ENCODE measurements around the gene IFT20. TPM values are rescaled to one million over a fixed set of nuclear protein-coding genes. Genes with fewer than 3 reads are reported as not detected.
A peak's percentile ranks its signal among the peaks of the same experiment; 100 is the strongest.

Gene IFT20
- total and polyA plus RNA-seq, 12 donors: 8.5 to 38.2 (median 11.2) TPM

GRCh38 chr17:28346199-28346580 lies 10.9 kb upstream of the IFT20 start:
- H3K4me3 ChIP-seq: no peak overlapping the region
- H3K9me3 ChIP-seq: no peaks in the 10 kb centered on the region
- H3K4me1 ChIP-seq: peaks cover 15 to 56% (median 34%) of the 10 kb centered on the region in 9 donors
- WGBS, 2 donors: 75 to 85% methylated on average over 2 of the region's 2 CpGs
- ATAC-seq (no peak), DNase-seq (no peak)
- H3K36me3 ChIP-seq: peaks cover 8 to 100% (median 87%) of the 10 kb centered on the region in 9 donors
- TF ChIP-seq CTCF (IDR thresholded peaks at IDR 0.05): no peak
- H3K27ac ChIP-seq: peak overlapping the region in 9 of 10 donors; percentile 4 to 74 (median 34)
- intact Hi-C loops (cut with DNase I): no loop called here
- H3K27me3 ChIP-seq: no peaks in the 10 kb centered on the region

GRCh38 chr17:28345419-28346198 lies 10.3 kb upstream of the IFT20 start:
- DNase-seq: peak in 1 of 2 donors; percentile 57

GRCh38 chr17:28344435-28344901 lies 9.2 kb upstream of the IFT20 start:
- peaks cover 8 to 100% (median 88%) of the 10 kb centered on the region in 9 donors for H3K36me3 ChIP-seq
- H3K9me3 ChIP-seq: no peaks in the 10 kb centered on the region
- peak overlapping the region in 4 of 10 donors; percentile 11 to 74 (median 36) for H3K27ac ChIP-seq
- peak in 1 of 8 donors; percentile 1 for ATAC-seq
- intact Hi-C loops (cut with DNase I): no loop called here
- no peak overlapping the region for H3K4me3 ChIP-seq
- WGBS, 2 donors: 84 to 85% methylated on average over 19 of the region's 19 CpGs
- peaks cover 18 to 64% (median 44%) of the 10 kb centered on the region in 9 donors for H3K4me1 ChIP-seq
- no peak for DNase-seq
- TF ChIP-seq CTCF (IDR thresholded peaks at IDR 0.05): no peak
- no peaks in the 10 kb centered on the region for H3K27me3 ChIP-seq

More at GRCh38 chr17:28345419-28346198, 10.3 kb upstream of the IFT20 start:
- H3K4me1 ChIP-seq: peaks cover 15 to 58% (median 34%) of the 10 kb centered on the region in 9 donors
- peak in 7 of 8 donors; percentile 40 to 72 (median 59) for ATAC-seq
- H3K27ac ChIP-seq: peak overlapping the region in 8 of 10 donors; percentile 4 to 74 (median 34)
- H3K27me3 ChIP-seq: no peaks in the 10 kb centered on the region
- H3K9me3 ChIP-seq: no peaks in the 10 kb centered on the region
- H3K36me3 ChIP-seq: peaks cover 8 to 100% (median 88%) of the 10 kb centered on the region in 9 donors
- H3K4me3 ChIP-seq: no peak overlapping the region
- 46 to 50% methylated on average over 13 of the region's 13 CpGs for WGBS, 2 donors
- intact Hi-C loops (cut with DNase I): no loop called here
- no peak for TF ChIP-seq CTCF (IDR thresholded peaks at IDR 0.05)

GRCh38 chr17:28344011-28344410 lies 8.7 kb upstream of the IFT20 start:
- Histone ChIP-seq H3K27ac (peak overlapping the region in 2 of 10 donors; percentile 12 to 21), H3K27me3 (no peaks in the 10 kb centered on the region), H3K4me1 (peaks cover 18 to 64% (median 48%) of the 10 kb centered on the region in 9 donors), H3K4me3 (no peak overlapping the region), H3K9me3 (no peaks in the 10 kb centered on the region), H3K36me3 (peaks cover 8 to 99% (median 86%) of the 10 kb centered on the region in 9 donors)
- intact Hi-C loops (cut with DNase I): no loop called here
- TF ChIP-seq CTCF (IDR thresholded peaks at IDR 0.05): no peak
- 79 to 83% methylated on average over 9 of the region's 9 CpGs for WGBS, 2 donors
- peak in 1 of 8 donors; percentile 1 for ATAC-seq
- DNase-seq: no peak
